Epithelial cell of proximal tubule (primary cell): ENCODE measurements around the gene AMIGO2. TPM values are rescaled to one million over a fixed set of nuclear protein-coding genes. Genes with fewer than 3 reads are reported as not detected.

ENCODE experiments used
- DNase-seq: peaks from one replicate; pipeline ENCODE4 v3.0.0-alpha.2; 2011; ENCODE audit warnings: low read depth
- H3K4me3 ChIP-seq: 2 replicates; pipeline ENCODE4 v1.5.1; 2011; ENCODE audit warnings: low read depth, mild to moderate bottlenecking, low read length
- CTCF ChIP-seq: conservative IDR thresholded peaks from 2 replicates; pipeline ENCODE4 v1.5.1; 2012; ENCODE audit warnings: low read depth, mild to moderate bottlenecking, low read length
- total RNA-seq: library from RNA; depleted of rRNA; stranded (reverse); fragments of >200 nt; gene quantifications from 2 replicates; pipeline ENCODE4 v1.2.3, GENCODE V29; 2015

The AMIGO2 gene
- total RNA-seq, 1 donor from 2014 or later = 93.3 TPM

- H3K4me3 ChIP-seq = no peak overlapping the region
- no peak for DNase-seq
- no peak for TF ChIP-seq CTCF
Observed at GRCh38 chr12:47107446-47107845, 27.7 kb upstream of the AMIGO2 start.

- DNase-seq = no peak
Observed at GRCh38 chr12:47105914-47106674, 26.3 kb upstream of the AMIGO2 start.

GRCh38 chr12:47102845-47103651 is 23.3 kb upstream of the AMIGO2 start:
- H3K4me3 ChIP-seq = no peak overlapping the region
- TF ChIP-seq CTCF = no peak
- DNase-seq = no peak

More at GRCh38 chr12:47105914-47106674, 26.3 kb upstream of the AMIGO2 start:
- H3K4me3 ChIP-seq = no peak overlapping the region
- TF ChIP-seq CTCF = no peak

GRCh38 chr12:47102406-47102805 is 22.6 kb upstream of the AMIGO2 start:
- no peak for DNase-seq
- no peak for TF ChIP-seq CTCF
- H3K4me3 ChIP-seq = no peak overlapping the region

- no peak for TF ChIP-seq CTCF
- no peak for DNase-seq
- no peak overlapping the region for H3K4me3 ChIP-seq
Observed at GRCh38 chr12:47100160-47100559, 20.4 kb upstream of the AMIGO2 start.

- no peak for TF ChIP-seq CTCF
- no peak for DNase-seq
- no peak overlapping the region for H3K4me3 ChIP-seq
Observed at GRCh38 chr12:47099610-47100009, 19.9 kb upstream of the AMIGO2 start.

GRCh38 chr12:47098099-47098498 is 18.3 kb upstream of the AMIGO2 start:
- no peak for DNase-seq
- TF ChIP-seq CTCF = no peak
- H3K4me3 ChIP-seq = no peak overlapping the region
